HUDEP-2 (cell line): ENCODE measurements around the gene C2CD2.

ENCODE experiments used
- DNase-seq, 76 experiments: peaks; one replicate each; lab custom pipeline; 2025; ENCODE audit not compliant: unreplicated experiment in 76 of 76; lab: John Stamatoyannopoulos, UW

Gene C2CD2

GRCh38 chr21:41939391-41939790 lies 14.4 kb downstream of the C2CD2 start:
- DNase-seq = no peak

GRCh38 chr21:41933313-41934079 lies 20.3 kb downstream of the C2CD2 start:
- peak in 18 of 76 experiments; percentile 27 to 81 (median 56) for DNase-seq

- peak in 75 of 76 experiments; percentile 41 to 96 (median 84) for DNase-seq
These were observed 21.1 kb downstream of the C2CD2 start for GRCh38 chr21:41932576-41933312.

GRCh38 chr21:41932191-41932575 lies 21.6 kb downstream of the C2CD2 start:
- DNase-seq = peak in 4 of 76 experiments; percentile 45 to 68 (median 48)

GRCh38 chr21:41931041-41931451 lies 22.8 kb downstream of the C2CD2 start:
- no peak for DNase-seq

GRCh38 chr21:41929248-41929647 lies 24.6 kb downstream of the C2CD2 start:
- no peak for DNase-seq

GRCh38 chr21:41928621-41929220 lies 25.1 kb downstream of the C2CD2 start:
- DNase-seq = no peak

- no peak for DNase-seq
These were observed 25.9 kb downstream of the C2CD2 start for GRCh38 chr21:41927727-41928409.

GRCh38 chr21:41926807-41927171 lies 27.0 kb downstream of the C2CD2 start:
- no peak for DNase-seq

- peak in 15 of 76 experiments; percentile 10 to 47 (median 27) for DNase-seq
These were observed 27.6 kb downstream of the C2CD2 start for GRCh38 chr21:41926117-41926806.

- DNase-seq = no peak
These were observed 28.1 kb downstream of the C2CD2 start for GRCh38 chr21:41925767-41926116.

GRCh38 chr21:41924368-41924754 lies 29.5 kb downstream of the C2CD2 start:
- DNase-seq = no peak

GRCh38 chr21:41923631-41924367 lies 30.0 kb downstream of the C2CD2 start:
- no peak for DNase-seq

- no peak for DNase-seq
These were observed 30.6 kb downstream of the C2CD2 start for GRCh38 chr21:41923186-41923585.

GRCh38 chr21:41921021-41921420 lies 32.8 kb downstream of the C2CD2 start:
- no peak for DNase-seq

- DNase-seq = no peak
These were observed 33.3 kb downstream of the C2CD2 start for GRCh38 chr21:41920476-41920875.

- no peak for DNase-seq
These were observed 34.0 kb downstream of the C2CD2 start for GRCh38 chr21:41919666-41920398.

- DNase-seq = no peak
These were observed 35.1 kb downstream of the C2CD2 start for GRCh38 chr21:41918561-41919358.
